ENCODE data around the gene PRKAG2. TPM values are rescaled to one million over a fixed set of nuclear protein-coding genes. Genes with fewer than 3 reads are reported as not detected.

PRKAG2 gene
- total RNA-seq, 1 experiment from 2014 or later, result 73.9 TPM

- Mint-ChIP-seq H3K4me1 (ENCODE audit: insufficient read depth, unreplicated experiment) (peaks cover 21% of the 10 kb centered on the region), H3K36me3 (ENCODE audit: insufficient read depth, unreplicated experiment) (no peaks in the 10 kb centered on the region), H3K27ac (ENCODE audit: low read depth, unreplicated experiment) (no peak overlapping the region), H3K27me3 (ENCODE audit: insufficient read depth, unreplicated experiment) (no peaks in the 10 kb centered on the region), H3K9me3 (ENCODE audit: unreplicated experiment) (no peaks in the 10 kb centered on the region), H3K4me3 (ENCODE audit: unreplicated experiment) (no peak overlapping the region)
- peak; percentile 78 for DNase-seq (ENCODE audit: unreplicated experiment)
- peak; percentile 83 for TF ChIP-seq CTCF (IDR thresholded peaks at IDR 0.05; ENCODE audit: unreplicated experiment)
- intact Hi-C loops (cut with micrococcal nuclease), result loop anchor here (1.0 kb wide), 4 partner anchors 133 to 444 kb away; no protein-coding TSS in a partner anchor
- POLR2A ChIA-PET, result interaction anchor here (0.7 to 0.9 kb wide), 3 partner anchors 14 to 241 kb away, joined by 3 to 4 read pairs (median 3); no protein-coding TSS in a partner anchor
- CTCF ChIA-PET, result interaction anchor here (0.6 to 4.5 kb wide), 72 partner anchors 8 to 531 kb away, joined by 3 to 67 read pairs (median 4); no protein-coding TSS in a partner anchor
- no TSS peak for BruUV-seq (replicated peaks)
Measured at GRCh38 chr7:151759591-151760042, 117.3 kb downstream of the PRKAG2 start.

- no peaks in the 10 kb centered on the region for H3K27me3 Mint-ChIP-seq (ENCODE audit: insufficient read depth, unreplicated experiment)
- POLR2A ChIA-PET, result interaction anchor here (0.7 to 1.1 kb wide), 2 partner anchors 15 to 239 kb away, joined by 3 read pairs; partner anchors contain the start of gene RHEB
- H3K4me1 Mint-ChIP-seq (ENCODE audit: insufficient read depth, unreplicated experiment), result peaks cover 25% of the 10 kb centered on the region
Measured at GRCh38 chr7:151758622-151759540, 118.0 kb downstream of the PRKAG2 start.

GRCh38 chr7:151757274-151757673, 119.6 kb downstream of the PRKAG2 start:
- Mint-ChIP-seq H3K27ac (ENCODE audit: low read depth, unreplicated experiment) (no peak overlapping the region), H3K4me3 (ENCODE audit: unreplicated experiment) (no peak overlapping the region), H3K27me3 (ENCODE audit: insufficient read depth, unreplicated experiment) (no peaks in the 10 kb centered on the region), H3K4me1 (ENCODE audit: insufficient read depth, unreplicated experiment) (peaks cover 25% of the 10 kb centered on the region), H3K9me3 (ENCODE audit: unreplicated experiment) (no peaks in the 10 kb centered on the region), H3K36me3 (ENCODE audit: insufficient read depth, unreplicated experiment) (no peaks in the 10 kb centered on the region)
- POLR2A ChIA-PET, result interaction anchor here (0.7 to 1.0 kb wide), 3 partner anchors 9 to 175 kb away, joined by 3 to 5 read pairs (median 5); no protein-coding TSS in a partner anchor
- BruUV-seq (replicated peaks), result no TSS peak
- TF ChIP-seq CTCF (IDR thresholded peaks at IDR 0.05; ENCODE audit: unreplicated experiment), result no peak
- CTCF ChIA-PET, result interaction anchor here (0.6 to 4.5 kb wide), 10 partner anchors 61 to 389 kb away, joined by 3 to 67 read pairs (median 4); no protein-coding TSS in a partner anchor
- intact Hi-C loops (cut with micrococcal nuclease), result no loop called here
- no peak for DNase-seq (ENCODE audit: unreplicated experiment)

More at GRCh38 chr7:151758622-151759540, 118.0 kb downstream of the PRKAG2 start:
- DNase-seq (ENCODE audit: unreplicated experiment), result no peak
- no TSS peak for BruUV-seq (replicated peaks)
- no peak for TF ChIP-seq CTCF (IDR thresholded peaks at IDR 0.05; ENCODE audit: unreplicated experiment)
- Mint-ChIP-seq H3K4me3 (ENCODE audit: unreplicated experiment) (no peak overlapping the region), H3K9me3 (ENCODE audit: unreplicated experiment) (no peaks in the 10 kb centered on the region), H3K27ac (ENCODE audit: low read depth, unreplicated experiment) (no peak overlapping the region), H3K36me3 (ENCODE audit: insufficient read depth, unreplicated experiment) (no peaks in the 10 kb centered on the region)
- intact Hi-C loops (cut with micrococcal nuclease), result loop anchor here (1.0 kb wide), 4 partner anchors 133 to 444 kb away; no protein-coding TSS in a partner anchor
- CTCF ChIA-PET, result interaction anchor here (0.6 to 4.5 kb wide), 74 partner anchors 7 to 530 kb away, joined by 3 to 67 read pairs (median 4); no protein-coding TSS in a partner anchor

- intact Hi-C loops (cut with micrococcal nuclease), result no loop called here
- Mint-ChIP-seq H3K27me3 (ENCODE audit: insufficient read depth, unreplicated experiment) (no peaks in the 10 kb centered on the region), H3K27ac (ENCODE audit: low read depth, unreplicated experiment) (no peak overlapping the region), H3K4me1 (ENCODE audit: insufficient read depth, unreplicated experiment) (peaks cover 25% of the 10 kb centered on the region), H3K4me3 (ENCODE audit: unreplicated experiment) (no peak overlapping the region), H3K9me3 (ENCODE audit: unreplicated experiment) (no peaks in the 10 kb centered on the region), H3K36me3 (ENCODE audit: insufficient read depth, unreplicated experiment) (no peaks in the 10 kb centered on the region)
- BruUV-seq (replicated peaks), result no TSS peak
- no peak for TF ChIP-seq CTCF (IDR thresholded peaks at IDR 0.05; ENCODE audit: unreplicated experiment)
- ChIA-PET CTCF (interaction anchor here (0.6 to 2.3 kb wide), 11 partner anchors 60 to 389 kb away, joined by 3 to 11 read pairs (median 4); no protein-coding TSS in a partner anchor), POLR2A (interaction anchor here (0.7 to 1.0 kb wide), 3 partner anchors 8 to 176 kb away, joined by 3 to 5 read pairs (median 5); no protein-coding TSS in a partner anchor)
- DNase-seq (ENCODE audit: unreplicated experiment), result no peak
Measured at GRCh38 chr7:151756866-151757265, 120.0 kb downstream of the PRKAG2 start.
